K562 (cell line): ENCODE data around the gene KIF19. TPM values are rescaled to one million over a fixed set of nuclear protein-coding genes. Genes with fewer than 3 reads are reported as not detected.

Source experiments
- ATAC-seq: fragments of 200-7000 bp; cut with Tn5 transposase; 3 replicates; pipeline ENCODE4 v1.9.1; 2020; ENCODE audit warnings: moderate library complexity
- BruUV-seq: library from RNA; stranded (reverse); fragments of 400-500 nt; replicated peaks from 2 replicates; lab custom pipeline; 2021; lab: Mats Ljungman, UMichigan
- CTCF ChIA-PET: fragments of 300-600 bp; formaldehyde crosslinking; extraction: SDS; loops from one replicate; lab custom pipeline; 2021; ENCODE audit warnings: low intra/inter-chr PET ratio; lab: Yijun Ruan, JAX
- POLR2A ChIA-PET: fragments of 300-600, 350-650 bp; sonication (Branson Sonifier 250); formaldehyde crosslinking; extraction: SDS; loops from one replicate; lab custom pipeline; 2021; ENCODE audit warnings: antibody characterized with exemption, inconsistent platforms; lab: Yijun Ruan, JAX
- DNase-seq, 4 experiments: peaks; one replicate each; pipeline versions ENCODE4 v3.0.0 to v3.0.0-alpha.2; 2011 to 2018; ENCODE audit warnings: low spot score in 3 of 4, mixed read lengths in 3 of 4; ENCODE audit errors: extremely low read depth in 1 of 4
- FAIRE-seq: peaks from 2 replicates; lab custom pipeline; 2011; peaks lifted over from hg19 to GRCh38; lab: Jason Lieb, UNC
- H2AFZ ChIP-seq: 2 replicates; pipeline ENCODE4 v1.6.0; 2011; ENCODE audit warnings: low read depth, low read length, control low read depth, inconsistent platforms
- H3K27ac ChIP-seq: fragments of 200-600 bp; 3 replicates; pipeline ENCODE4 v1.8.0; 2011; ENCODE audit warnings: low read depth, mild to moderate bottlenecking, control low read depth, inconsistent platforms, low read length, moderate library complexity, mixed read lengths; ENCODE audit errors: extremely low read depth
- H3K27me3 ChIP-seq, 2 experiments: fragments of 300-600 bp in 1 of 2; 2 replicates in 1 of 2; 3 replicates in 1 of 2; pipeline versions ENCODE4 v1.6.0 to v1.8.0; 2011; ENCODE audit warnings: inconsistent platforms in 2 of 2, low read length in 2 of 2, mild to moderate bottlenecking in 1 of 2, mixed read lengths in 1 of 2, moderate library complexity in 1 of 2; ENCODE audit not compliant: control insufficient read depth in 2 of 2, insufficient read depth in 2 of 2
- H3K36me3 ChIP-seq: fragments of 300-600 bp; 3 replicates; pipeline ENCODE4 v1.8.0; 2011; ENCODE audit warnings: mild to moderate bottlenecking, low read length, inconsistent platforms; ENCODE audit not compliant: control insufficient read depth, insufficient read depth
- H3K4me1 ChIP-seq, 2 experiments: fragments of 200-600 bp in 1 of 2; replicated peaks in 1 of 2; 2 replicates in 1 of 2; 3 replicates in 1 of 2; pipeline versions ENCODE4 v1.5.1 to v1.8.0; 2011; ENCODE audit warnings: inconsistent platforms in 2 of 2, low read length in 2 of 2, mild to moderate bottlenecking in 1 of 2, mixed read lengths in 1 of 2, moderate library complexity in 1 of 2; ENCODE audit not compliant: control insufficient read depth in 2 of 2, insufficient read depth in 2 of 2
- H3K4me2 ChIP-seq: 2 replicates; pipeline ENCODE4 v1.6.1; 2011; ENCODE audit warnings: low read length, control low read depth, inconsistent platforms, mixed read lengths; ENCODE audit not compliant: insufficient read depth
- H3K4me3 ChIP-seq: fragments of 200-600 bp; sonication (generic), shearing (Covaris generic); 2 replicates; pipeline ENCODE4 v1.5.1; 2016; ENCODE audit warnings: control low read depth, inconsistent platforms
- H3K79me2 ChIP-seq: fragments of 200-600 bp; 3 replicates; pipeline ENCODE4 v1.8.0; 2011; ENCODE audit warnings: low read length, inconsistent platforms; ENCODE audit not compliant: control insufficient read depth, insufficient read depth
- H3K9ac ChIP-seq, 2 experiments: 2 replicates each; pipeline versions ENCODE4 v1.6.0 to v1.6.1; 2011; ENCODE audit warnings: low read depth in 2 of 2, low read length in 2 of 2, control low read depth in 1 of 2, inconsistent platforms in 1 of 2, mild to moderate bottlenecking in 1 of 2, mixed read lengths in 1 of 2; ENCODE audit not compliant: insufficient read depth in 1 of 2
- H3K9me1 ChIP-seq: one replicate; pipeline ENCODE4 v1.6.0; 2011; ENCODE audit warnings: inconsistent platforms, mild to moderate bottlenecking, low read length, moderate library complexity; ENCODE audit not compliant: control insufficient read depth, insufficient read depth
- H3K9me3 ChIP-seq: replicated peaks from 2 replicates; pipeline ENCODE4 v1.5.1; 2011; ENCODE audit warnings: low read depth, low read length, inconsistent platforms; ENCODE audit not compliant: control insufficient read depth, insufficient read depth
- H4K20me1 ChIP-seq: replicated peaks from 2 replicates; pipeline ENCODE4 v1.6.1; 2011; ENCODE audit warnings: low read length, inconsistent platforms, mixed read lengths; ENCODE audit not compliant: control insufficient read depth, insufficient read depth
- ADNP ChIP-seq: fragments of 200-800 bp; sonication (Bioruptor generic); IDR thresholded peaks from 2 replicates; pipeline ENCODE4 v1.6.1; 2016; ENCODE audit warnings: missing genetic modification characterization, missing compliant biosample characterization
- CBX2 ChIP-seq: fragments of 200-600 bp; sonication (generic); IDR thresholded peaks from one replicate; pipeline ENCODE4 v1.6.1; 2012; ENCODE audit warnings: mild to moderate bottlenecking, low read length, inconsistent platforms; ENCODE audit not compliant: insufficient read depth, poor library complexity, severe bottlenecking
- CTCFL ChIP-seq: IDR thresholded peaks from 2 replicates; pipeline ENCODE4 v1.6.1; 2011; ENCODE audit warnings: borderline replicate concordance, low read depth, mild to moderate bottlenecking, moderate library complexity, low read length; ENCODE audit not compliant: insufficient read depth, poor library complexity, severe bottlenecking
- DIDO1 ChIP-seq: fragments of 450-650 bp; IDR thresholded peaks from 2 replicates; pipeline ENCODE4 v1.6.1; 2016; ENCODE audit warnings: low read depth, missing biosample characterization, missing genetic modification characterization
- ELF4 ChIP-seq: fragments of 450-650 bp; formaldehyde crosslinking; IDR thresholded peaks from 2 replicates; pipeline ENCODE4 v1.4.0; 2022; ENCODE audit warnings: missing genetic modification characterization
- KAT2B ChIP-seq: IDR thresholded peaks from one replicate; pipeline ENCODE4 v1.6.1; 2012; ENCODE audit warnings: low read depth, mild to moderate bottlenecking, control low read depth, inconsistent platforms, low read length, moderate library complexity
- MCM7 ChIP-seq, 2 experiments: fragments of 450-650 bp; IDR thresholded peaks; 2 replicates each; pipeline ENCODE4 v1.6.1; 2016 to 2018
- PHF21A ChIP-seq: fragments of 450-650 bp; IDR thresholded peaks from 2 replicates; pipeline ENCODE4 v1.6.1; 2017; ENCODE audit warnings: low read depth, borderline replicate concordance
- PHTF2 ChIP-seq: fragments of 250-450 bp; sonication (Bioruptor Pico); IDR thresholded peaks from 2 replicates; pipeline ENCODE4 v1.5.0; 2021; ENCODE audit warnings: mild to moderate bottlenecking
- SNIP1 ChIP-seq: fragments of 450-650 bp; IDR thresholded peaks from 2 replicates; pipeline ENCODE4 v1.7.1; 2017; ENCODE audit warnings: low read depth, mild to moderate bottlenecking
- TRIM24 ChIP-seq, 2 experiments: fragments of 450-650 bp; IDR thresholded peaks; 2 replicates each; pipeline ENCODE4 v1.6.1; 2016
- WGBS: fragments of 100-300 bp; shearing (Covaris generic); methylation state at CpG from one replicate; pipeline ENCODE4 v1.1.6; 2016; ENCODE audit warnings: low coverage, mixed read lengths; ENCODE audit not compliant: insufficient coverage; ENCODE audit errors: missing lambda C conversion rate; 5-methylcytosine and 5-hydroxymethylcytosine counted together
- in situ Hi-C: fragments of 300-500 bp; cut with MboI; formaldehyde crosslinking; loops from 4 replicates; pipeline ENCODE4 v1.15.0; 2018; ENCODE audit warnings: inconsistent platforms, mixed read lengths
- intact Hi-C: fragments of 100-400 bp; cut with micrococcal nuclease; formaldehyde crosslinking; loops from 2 replicates; pipeline ENCODE4 v1.14.2; 2022
- polyA plus RNA-seq, 8 experiments: library from polyadenylated mRNA; depleted of rRNA in 4 of 8; stranded (reverse) in 5 of 8; unstranded in 3 of 8; fragments of >200 nt; fragmentation: Nextera tagmentation in 2 of 8; fragmentation: Illumina TruSeq in 1 of 8; extraction: Ambion mirVana in 2 of 8; extraction: Trizol in 1 of 8; gene quantifications; 2 replicates each; pipeline versions ENCODE4 v1.2.1 to v1.2.3, GENCODE V29; 2011 to 2014; ENCODE audit warnings: inconsistent platforms in 1 of 8, missing spikeins in 1 of 8
- total RNA-seq, 7 experiments: library from RNA; depleted of rRNA in 6 of 7; stranded (reverse); fragments of >200 nt in 6 of 7; fragmentation: Illumina TruSeq in 2 of 7; extraction: Trizol in 2 of 7; gene quantifications; 2 replicates each; pipeline versions ENCODE4 v1.2.1 to v1.2.3, GENCODE V29; 2011 to 2021; ENCODE audit warnings: low replicate concordance in 1 of 7
- TF ChIP-seq, protein P1 (sequence below): fragments of 250-450 bp; sonication (Bioruptor Pico); IDR thresholded peaks from 2 replicates; pipeline ENCODE4 v1.8.0; 2022; ENCODE audit warnings: inconsistent platforms, mild to moderate bottlenecking, moderate library complexity, borderline replicate concordance
- TF ChIP-seq, protein P2 (sequence below): IDR thresholded peaks from 2 replicates; pipeline ENCODE4 v1.6.1; 2011; ENCODE audit not compliant: insufficient read length; ENCODE audit errors: extremely low read depth

The KIF19 gene
- total and polyA plus RNA-seq, 9 of the 15 experiments (the other 6 are each of a cell fraction or from before 2014, with no cell fraction given), result 0.10 TPM; not detected in 8

DNA sequence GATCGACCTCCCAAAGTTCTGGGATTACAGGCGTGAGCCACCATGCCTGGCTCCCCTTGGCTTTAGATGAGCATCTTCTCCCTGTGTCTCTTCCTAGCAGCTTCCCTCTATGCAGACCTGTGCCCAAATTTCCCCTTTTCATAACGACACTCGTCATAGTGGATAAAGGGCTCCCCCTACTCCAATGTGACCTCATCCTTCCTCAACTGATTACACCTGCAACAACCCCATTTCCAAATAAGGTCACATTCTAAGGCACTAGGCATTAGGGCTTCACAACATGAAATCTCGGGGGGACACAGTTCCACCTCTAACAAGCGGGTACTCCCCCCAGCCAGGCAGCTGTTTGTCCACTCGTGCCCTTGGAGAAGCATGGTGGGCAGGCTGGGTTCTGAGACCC, 10.3 kb downstream of the KIF19 start:
- no peaks in the 10 kb centered on the region for H3K36me3 ChIP-seq
- no peak overlapping the region for H3K4me2 ChIP-seq
- intact Hi-C loops (no loop called here), in situ Hi-C loops (no loop called here)
- H3K79me2 ChIP-seq, result no peaks in the 10 kb centered on the region
- no peaks in the 10 kb centered on the region for H3K9me3 ChIP-seq
- peaks cover 2 to 38% of the 10 kb centered on the region in 2 experiments; a peak in 3 of 5 replicates for H3K27me3 ChIP-seq
- ChIA-PET CTCF (no interaction called here), POLR2A (interaction anchor here (0.6 to 0.9 kb wide), 3 partner anchors 123 to 203 kb away, joined by 3 to 4 read pairs (median 3); partner anchors contain the start of gene TTYH2)
- H4K20me1 ChIP-seq, result peaks cover 8% of the 10 kb centered on the region
- no peak overlapping the region for H3K9ac ChIP-seq
- no peak for ATAC-seq
- H3K9me1 ChIP-seq, result no peaks in the 10 kb centered on the region
- FAIRE-seq, result no peak
- BruUV-seq, result no TSS peak
- no peak overlapping the region for H3K4me3 ChIP-seq
- no peak for TF ChIP-seq ADNP
- no peak for TF ChIP-seq PHF21A
- no peak for TF ChIP-seq SNIP1
- TF ChIP-seq DIDO1, result no peak
- TF ChIP-seq TRIM24 (IDR thresholded peaks at IDR 0.05), result no peak
- TF ChIP-seq ELF4 (CRISPR knock-in tag), result no peak
- no peak for TF ChIP-seq MCM7 (IDR thresholded peaks at IDR 0.05)
- TF ChIP-seq PHTF2 (CRISPR knock-in tag), result no peak
- TF ChIP-seq, protein P1, sequence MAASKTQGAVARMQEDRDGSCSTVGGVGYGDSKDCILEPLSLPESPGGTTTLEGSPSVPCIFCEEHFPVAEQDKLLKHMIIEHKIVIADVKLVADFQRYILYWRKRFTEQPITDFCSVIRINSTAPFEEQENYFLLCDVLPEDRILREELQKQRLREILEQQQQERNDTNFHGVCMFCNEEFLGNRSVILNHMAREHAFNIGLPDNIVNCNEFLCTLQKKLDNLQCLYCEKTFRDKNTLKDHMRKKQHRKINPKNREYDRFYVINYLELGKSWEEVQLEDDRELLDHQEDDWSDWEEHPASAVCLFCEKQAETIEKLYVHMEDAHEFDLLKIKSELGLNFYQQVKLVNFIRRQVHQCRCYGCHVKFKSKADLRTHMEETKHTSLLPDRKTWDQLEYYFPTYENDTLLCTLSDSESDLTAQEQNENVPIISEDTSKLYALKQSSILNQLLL (CRISPR knock-in tag), result no peak
- TF ChIP-seq, protein P2, sequence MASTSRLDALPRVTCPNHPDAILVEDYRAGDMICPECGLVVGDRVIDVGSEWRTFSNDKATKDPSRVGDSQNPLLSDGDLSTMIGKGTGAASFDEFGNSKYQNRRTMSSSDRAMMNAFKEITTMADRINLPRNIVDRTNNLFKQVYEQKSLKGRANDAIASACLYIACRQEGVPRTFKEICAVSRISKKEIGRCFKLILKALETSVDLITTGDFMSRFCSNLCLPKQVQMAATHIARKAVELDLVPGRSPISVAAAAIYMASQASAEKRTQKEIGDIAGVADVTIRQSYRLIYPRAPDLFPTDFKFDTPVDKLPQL, result no peak
- TF ChIP-seq CBX2, result no peak
- TF ChIP-seq KAT2B, result no peak
- no peak for TF ChIP-seq CTCFL
- H3K4me1 ChIP-seq, result peaks cover 12 to 21% of the 10 kb centered on the region in 2 experiments
- DNase-seq, result no peak
- 6% methylated on average over 7 of the region's 7 CpGs for WGBS
- no peak overlapping the region for H3K27ac ChIP-seq
- no peak overlapping the region for H2AFZ ChIP-seq
